Naive B cell (primary cell): ENCODE measurements around the gene DPEP2NB. TPM values are rescaled to one million over a fixed set of nuclear protein-coding genes. Genes with fewer than 3 reads are reported as not detected.
A peak's percentile ranks its signal among the peaks of the same experiment; 100 is the strongest.
"Not testable (repeated sequence)": the region's sequence is repeated elsewhere in the genome, so short reads cannot be mapped to it uniquely, and the experiment has no call there.

Experiments
- ATAC-seq, 2 donors: fragments of 150-1000 bp; cut with Tn5 transposase; 2 replicates each; pipeline ENCODE4 v1.10.0; 2021; ENCODE audit warnings: low read depth in 2 of 2, mild to moderate bottlenecking in 2 of 2, moderate library complexity in 2 of 2
- DNase-seq: peaks from one replicate; pipeline ENCODE4 v3.0.0; 2022
- H3K27ac Mint-ChIP-seq, 6 donors: one replicate each; pipeline ENCODE4 v1.8.0; 2020 to 2022; ENCODE audit warnings: mild to moderate bottlenecking in 6 of 6, mixed read lengths in 6 of 6, moderate library complexity in 5 of 6, inconsistent platforms in 2 of 6
- H3K27me3 Mint-ChIP-seq, 3 donors: one replicate each; pipeline ENCODE4 v1.8.0; 2021 to 2022; ENCODE audit warnings: mixed read lengths in 3 of 3, mild to moderate bottlenecking in 1 of 3
- H3K36me3 Mint-ChIP-seq, 2 donors: one replicate each; pipeline ENCODE4 v1.8.0; 2020 to 2022; ENCODE audit warnings: mixed read lengths in 2 of 2, inconsistent platforms in 1 of 2, mild to moderate bottlenecking in 1 of 2
- H3K4me1 Mint-ChIP-seq, 3 donors: one replicate each; pipeline ENCODE4 v1.8.0; 2020 to 2022; ENCODE audit warnings: mixed read lengths in 3 of 3, inconsistent platforms in 1 of 3, mild to moderate bottlenecking in 1 of 3, moderate library complexity in 1 of 3
- H3K4me3 Mint-ChIP-seq, 8 donors: one replicate each; pipeline ENCODE4 v1.8.0; 2020 to 2022; ENCODE audit warnings: mild to moderate bottlenecking in 8 of 8, mixed read lengths in 8 of 8, moderate library complexity in 8 of 8, inconsistent platforms in 2 of 8
- H3K9me3 Mint-ChIP-seq, 7 donors: one replicate each; pipeline ENCODE4 v1.8.0; 2020 to 2022; ENCODE audit warnings: mixed read lengths in 7 of 7, mild to moderate bottlenecking in 5 of 7, inconsistent platforms in 2 of 7, moderate library complexity in 1 of 7
- polyA plus RNA-seq, 6 donors: library from polyadenylated mRNA; unstranded; fragments of 300-500 nt; fragmentation: Illumina TruSeq; gene quantifications; one replicate each; pipeline ENCODE4 v1.2.3, GENCODE V29; 2021; ENCODE audit warnings: low read depth in 6 of 6

DPEP2NB gene
- polyA plus RNA-seq, 6 donors from 2014 or later: 0.45 TPM; not detected in 5

GRCh38 chr16:68003031-68003430, 12.7 kb downstream of the DPEP2NB start:
- Mint-ChIP-seq H3K4me1 (peaks cover 36 to 69% (median 58%) of the 10 kb centered on the region in 3 donors), H3K9me3 (peaks cover 0 to 5% (median 0%) of the 10 kb centered on the region in 7 donors), H3K27me3 (no peaks in the 10 kb centered on the region), H3K27ac (peak overlapping the region in 3 of 6 donors; percentile 62 to 92 (median 72)), H3K4me3 (peak overlapping the region in 1 of 8 donors; percentile 65), H3K36me3 (no peaks in the 10 kb centered on the region)
- ATAC-seq (no peak), DNase-seq (no peak)

GRCh38 chr16:68000450-68000849, 15.3 kb downstream of the DPEP2NB start:
- peak overlapping the region; percentile 86 to 98 (median 94) for H3K4me3 Mint-ChIP-seq
- H3K4me1 Mint-ChIP-seq: peaks cover 35 to 75% (median 69%) of the 10 kb centered on the region in 3 donors
- no peaks in the 10 kb centered on the region for H3K27me3 Mint-ChIP-seq
- no peaks in the 10 kb centered on the region for H3K36me3 Mint-ChIP-seq
- peak overlapping the region; percentile 38 to 97 (median 91) for H3K27ac Mint-ChIP-seq
- H3K9me3 Mint-ChIP-seq: peaks cover 0 to 5% (median 0%) of the 10 kb centered on the region in 7 donors
- DNase-seq: no peak
- ATAC-seq: no peak

DNA sequence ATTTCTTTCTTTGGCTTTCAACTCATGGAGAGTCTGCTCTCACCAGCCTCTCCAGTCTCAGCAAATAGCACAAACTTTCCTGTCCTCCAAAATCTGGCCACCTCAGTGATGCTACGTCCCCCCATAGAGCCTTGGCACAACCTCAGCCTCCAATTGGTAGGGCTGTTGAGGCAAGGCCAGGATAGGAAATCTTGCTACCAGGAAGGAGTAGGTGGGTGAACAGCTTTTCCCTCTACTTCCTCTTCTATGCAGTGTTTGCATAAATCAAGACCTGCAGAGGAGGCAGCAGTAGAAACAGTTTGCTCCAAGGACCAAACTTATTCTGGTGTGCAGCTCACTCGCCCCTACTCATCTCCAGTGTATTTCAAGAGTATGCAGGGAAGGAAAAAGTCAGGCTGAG, 15.7 kb downstream of the DPEP2NB start:
- peak overlapping the region; percentile 86 to 98 (median 94) for H3K4me3 Mint-ChIP-seq
- H3K9me3 Mint-ChIP-seq: peaks cover 0 to 5% (median 0%) of the 10 kb centered on the region in 7 donors
- no peaks in the 10 kb centered on the region for H3K27me3 Mint-ChIP-seq
- no peaks in the 10 kb centered on the region for H3K36me3 Mint-ChIP-seq
- H3K4me1 Mint-ChIP-seq: peaks cover 38 to 75% (median 69%) of the 10 kb centered on the region in 3 donors
- H3K27ac Mint-ChIP-seq: peak overlapping the region; percentile 90 to 98 (median 96)
- DNase-seq (peak; percentile 43), ATAC-seq (peak; percentile 44 to 45)

GRCh38 chr16:67998779-67999688, 16.7 kb downstream of the DPEP2NB start, which contains the start of gene DPEP2:
Gene DPEP2 (minus strand): TSS chr16:67999484. CDS start chr16:67993212, 6,272 bp downstream.
- H3K9me3 Mint-ChIP-seq, H3K27me3 Mint-ChIP-seq, H3K36me3 Mint-ChIP-seq: not testable (repeated sequence)
- Mint-ChIP-seq H3K4me3 (peak within 1 kb of the TSS; percentile 86 to 98 (median 94)), H3K27ac (peak within 1 kb of the TSS; percentile 90 to 98 (median 96)), H3K4me1 (peaks cover 39 to 79% (median 70%) of the 10 kb centered on the region in 3 donors)
- DNase-seq (peak; percentile 72), ATAC-seq (peak; percentile 88 to 91)

DNA sequence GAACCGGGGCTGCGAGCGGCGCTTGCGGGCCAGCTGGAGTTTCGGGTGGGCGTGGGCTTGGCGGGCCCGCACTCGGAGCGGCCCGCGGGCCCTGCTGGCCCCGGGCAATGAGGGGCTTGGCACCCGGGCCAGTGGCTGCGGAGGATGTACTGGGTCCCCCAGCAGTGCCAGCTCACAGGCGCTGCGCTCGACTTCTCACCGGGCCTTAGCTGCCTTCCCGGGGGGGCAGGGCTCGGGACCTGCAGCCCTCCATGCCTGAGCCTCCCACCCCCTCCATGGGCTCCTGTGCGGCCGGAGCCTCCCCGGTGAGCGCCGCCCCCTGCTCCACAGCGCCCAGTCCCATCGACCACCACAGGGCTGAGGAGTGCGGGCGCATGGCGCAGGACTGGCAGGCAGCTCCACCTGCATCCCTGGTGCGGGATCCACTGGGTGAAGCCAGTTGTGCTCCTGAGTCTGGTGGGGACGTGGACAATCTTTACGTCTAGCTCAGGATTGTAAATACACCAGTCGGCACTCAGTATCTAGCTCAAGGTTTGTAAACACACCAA, 17.4 kb downstream of the DPEP2NB start:
- H3K36me3 Mint-ChIP-seq, ATAC-seq, DNase-seq, H3K27me3 Mint-ChIP-seq, H3K9me3 Mint-ChIP-seq: not testable (repeated sequence)
- peaks cover 46 to 86% (median 78%) of the 10 kb centered on the region in 3 donors for H3K4me1 Mint-ChIP-seq
- H3K27ac Mint-ChIP-seq: peak overlapping the region in 4 of 6 donors; percentile 90 to 98 (median 97)
- H3K4me3 Mint-ChIP-seq: peak overlapping the region; percentile 86 to 98 (median 94)

- ATAC-seq (no peak), DNase-seq (no peak)
- Mint-ChIP-seq H3K27ac (peak overlapping the region in 5 of 6 donors; percentile 51 to 99 (median 98)), H3K4me1 (peaks cover 49 to 88% (median 81%) of the 10 kb centered on the region in 3 donors), H3K4me3 (peak overlapping the region; percentile 18 to 86 (median 61)), H3K9me3 (peaks cover 0 to 5% (median 0%) of the 10 kb centered on the region in 7 donors), H3K27me3 (no peaks in the 10 kb centered on the region), H3K36me3 (no peaks in the 10 kb centered on the region)
Measured at GRCh38 chr16:67996666-67997065, 19.0 kb downstream of the DPEP2NB start.

DNA sequence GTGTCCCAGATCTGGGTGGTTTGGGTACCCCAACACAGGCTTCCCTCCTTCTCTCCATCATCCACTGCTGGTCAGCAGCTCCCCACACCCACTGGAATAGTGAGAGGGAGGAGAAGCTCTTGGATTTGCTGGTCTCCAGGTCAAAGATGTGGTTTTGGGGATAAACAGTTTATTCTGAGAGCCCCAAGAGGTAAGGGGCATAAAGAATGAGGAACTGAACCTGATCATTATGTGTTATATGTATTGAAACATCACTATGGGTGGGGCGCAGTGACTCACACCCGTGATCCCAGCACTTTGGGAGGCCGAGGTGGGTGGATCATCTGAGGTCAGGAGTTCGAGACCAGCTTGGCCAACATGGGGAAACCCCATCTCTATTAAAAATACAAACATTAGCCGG, 20.3 kb downstream of the DPEP2NB start:
- ATAC-seq (peak; percentile 43 to 49), DNase-seq (peak; percentile 73)
- peak overlapping the region; percentile 62 to 90 (median 84) for H3K4me3 Mint-ChIP-seq
- H3K9me3 Mint-ChIP-seq: peaks cover 0 to 5% (median 0%) of the 10 kb centered on the region in 7 donors
- no peaks in the 10 kb centered on the region for H3K27me3 Mint-ChIP-seq
- H3K4me1 Mint-ChIP-seq: peaks cover 47 to 83% (median 69%) of the 10 kb centered on the region in 3 donors
- no peaks in the 10 kb centered on the region for H3K36me3 Mint-ChIP-seq
- H3K27ac Mint-ChIP-seq: peak overlapping the region; percentile 97 to 99 (median 99)

DNA sequence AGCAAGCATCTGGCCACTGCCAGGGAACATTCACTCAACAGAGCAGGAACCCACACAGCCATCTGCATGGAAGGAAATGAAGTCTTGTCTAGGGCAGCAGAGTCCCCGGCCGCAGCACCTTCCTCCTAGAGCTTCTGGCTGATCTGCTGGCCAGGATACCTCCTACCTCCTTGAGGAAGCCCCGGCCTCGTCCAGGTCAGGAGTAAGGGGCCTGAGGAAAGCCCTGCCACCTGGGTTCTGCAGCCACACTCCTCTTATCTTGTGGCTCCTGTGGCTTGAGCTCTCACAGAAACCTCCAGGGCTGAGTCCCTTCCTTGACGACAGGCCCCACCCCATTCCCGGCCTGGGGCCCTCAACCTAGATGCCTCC, 21.7 kb downstream of the DPEP2NB start:
- H3K9me3 Mint-ChIP-seq, H3K27me3 Mint-ChIP-seq, H3K36me3 Mint-ChIP-seq, DNase-seq: not testable (repeated sequence)
- H3K27ac Mint-ChIP-seq: peak overlapping the region; percentile 94 to 99 (median 99)
- peak overlapping the region; percentile 48 to 92 (median 87) for H3K4me3 Mint-ChIP-seq
- peak; percentile 11 to 18 for ATAC-seq
- H3K4me1 Mint-ChIP-seq: peaks cover 38 to 81% (median 61%) of the 10 kb centered on the region in 3 donors

- peak overlapping the region; percentile 48 to 92 (median 87) for H3K4me3 Mint-ChIP-seq
- no peaks in the 10 kb centered on the region for H3K9me3 Mint-ChIP-seq
- H3K4me1 Mint-ChIP-seq: peaks cover 42 to 79% (median 64%) of the 10 kb centered on the region in 3 donors
- ATAC-seq: peak; percentile 71 to 73
- H3K36me3 Mint-ChIP-seq: no peaks in the 10 kb centered on the region
- DNase-seq: peak; percentile 88
- H3K27me3 Mint-ChIP-seq: no peaks in the 10 kb centered on the region
- H3K27ac Mint-ChIP-seq: peak overlapping the region; percentile 94 to 99 (median 99)
Measured at GRCh38 chr16:67993207-67994039, 22.3 kb downstream of the DPEP2NB start.

DNA sequence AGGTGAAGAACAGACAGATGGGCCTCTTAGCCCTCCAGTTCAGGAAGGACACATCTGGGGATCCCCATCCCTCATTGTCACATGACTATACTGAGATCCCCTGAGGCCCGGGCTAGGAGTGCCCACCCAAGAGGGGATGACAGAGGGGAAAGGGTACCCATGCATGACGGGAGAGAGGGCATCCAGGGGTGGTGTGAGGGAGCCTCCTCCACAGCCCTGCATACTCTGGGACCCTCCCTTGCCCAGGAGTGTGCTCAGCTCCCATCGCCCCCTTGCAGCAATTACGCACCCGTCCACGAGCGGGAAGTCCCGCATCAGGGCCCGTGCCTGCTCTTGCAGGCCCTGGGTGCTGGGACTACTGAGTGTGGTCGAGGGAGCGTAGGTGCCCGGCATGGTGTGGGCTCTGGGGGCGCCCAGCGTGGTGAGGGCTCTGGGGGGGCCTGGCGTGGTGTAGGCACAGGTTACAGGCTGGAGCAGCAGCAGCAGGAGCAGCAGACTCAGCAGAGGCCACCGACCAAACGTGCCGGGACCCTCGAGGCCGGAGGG, 23.0 kb downstream of the DPEP2NB start:
- Mint-ChIP-seq H3K36me3 (no peaks in the 10 kb centered on the region), H3K27ac (peak overlapping the region; percentile 49 to 99 (median 96)), H3K4me1 (peaks cover 44 to 83% (median 68%) of the 10 kb centered on the region in 3 donors), H3K4me3 (peak overlapping the region in 7 of 8 donors; percentile 22 to 89 (median 70)), H3K27me3 (no peaks in the 10 kb centered on the region), H3K9me3 (no peaks in the 10 kb centered on the region)
- no peak for DNase-seq
- ATAC-seq: no peak

DNA sequence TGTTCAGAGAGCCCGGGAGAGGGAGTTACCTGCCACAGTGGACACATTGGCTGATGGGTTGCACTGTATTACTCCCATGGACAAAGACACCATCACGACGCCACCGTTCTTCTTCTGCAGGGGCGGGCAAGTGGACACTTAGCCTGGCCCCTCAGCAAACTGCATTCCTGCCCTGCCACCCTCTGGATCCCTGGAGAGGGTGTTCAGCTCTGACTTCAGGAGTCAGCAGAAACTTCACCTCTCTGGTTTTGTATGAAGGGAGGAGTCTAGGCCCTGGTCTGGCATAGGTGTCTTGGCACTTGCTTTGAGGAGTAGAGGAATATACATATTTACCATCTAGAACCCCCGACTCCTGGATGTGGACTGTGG, 25.7 kb downstream of the DPEP2NB start:
- Mint-ChIP-seq H3K27me3 (no peaks in the 10 kb centered on the region), H3K27ac (peak overlapping the region in 4 of 6 donors; percentile 43 to 81 (median 68)), H3K36me3 (no peaks in the 10 kb centered on the region), H3K9me3 (no peaks in the 10 kb centered on the region), H3K4me1 (peaks cover 35 to 70% (median 47%) of the 10 kb centered on the region in 3 donors), H3K4me3 (no peak overlapping the region)
- ATAC-seq (no peak), DNase-seq (no peak)

DNA sequence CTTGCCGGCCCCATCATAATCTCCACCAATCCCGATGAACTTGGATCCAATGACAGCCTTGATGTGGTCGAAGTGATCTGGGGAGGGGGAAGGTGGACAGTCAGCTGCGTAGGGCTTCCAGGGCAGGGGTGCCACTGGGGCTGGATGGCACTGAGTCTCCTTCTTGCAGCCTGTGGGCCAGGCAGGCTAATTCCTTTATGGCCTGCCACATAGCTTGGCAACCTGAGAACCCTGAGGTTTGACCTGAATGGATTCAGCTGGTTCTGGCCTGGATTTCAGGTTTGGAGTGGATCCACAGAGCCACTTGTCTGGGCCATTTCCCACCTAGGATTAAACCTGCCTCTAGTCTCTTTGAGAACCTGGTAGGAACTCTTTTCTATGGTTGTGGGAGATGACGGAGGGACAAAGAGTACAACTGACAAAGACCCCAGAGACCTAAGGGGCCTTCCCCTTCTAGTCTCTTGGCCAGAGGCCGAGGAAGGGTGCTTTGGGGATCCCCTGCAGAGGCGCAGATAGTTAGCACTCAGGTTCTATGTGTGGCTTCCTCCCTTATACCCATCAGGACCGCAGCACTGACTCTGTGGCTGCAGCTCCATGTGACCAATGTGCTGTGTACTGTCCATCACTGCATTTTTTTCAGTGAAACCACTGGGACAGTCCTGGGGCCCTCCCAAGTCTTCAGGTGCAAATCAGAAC, 26.2 kb downstream of the DPEP2NB start:
- Mint-ChIP-seq H3K4me3 (peak overlapping the region in 2 of 8 donors; percentile 22 to 40), H3K27ac (peak overlapping the region in 3 of 6 donors; percentile 47 to 78 (median 75)), H3K4me1 (peaks cover 38 to 71% (median 47%) of the 10 kb centered on the region in 3 donors), H3K9me3 (no peaks in the 10 kb centered on the region), H3K27me3 (no peaks in the 10 kb centered on the region), H3K36me3 (no peaks in the 10 kb centered on the region)
- no peak for ATAC-seq
- no peak for DNase-seq
